NCI-H345 treated with DMSO at 0.1 percent for 48 hours (cell line): ENCODE data around the gene IRF8.

Experiments
- DNase-seq: peaks from one replicate; lab custom pipeline; 2025; ENCODE audit not compliant: unreplicated experiment; lab: John Stamatoyannopoulos, UW

The IRF8 gene

GRCh38 chr16:85912211-85912974 lies 13.4 kb downstream of the IRF8 start:
- DNase-seq = no peak

GRCh38 chr16:85913141-85913601 lies 14.2 kb downstream of the IRF8 start:
- DNase-seq = no peak

DNA sequence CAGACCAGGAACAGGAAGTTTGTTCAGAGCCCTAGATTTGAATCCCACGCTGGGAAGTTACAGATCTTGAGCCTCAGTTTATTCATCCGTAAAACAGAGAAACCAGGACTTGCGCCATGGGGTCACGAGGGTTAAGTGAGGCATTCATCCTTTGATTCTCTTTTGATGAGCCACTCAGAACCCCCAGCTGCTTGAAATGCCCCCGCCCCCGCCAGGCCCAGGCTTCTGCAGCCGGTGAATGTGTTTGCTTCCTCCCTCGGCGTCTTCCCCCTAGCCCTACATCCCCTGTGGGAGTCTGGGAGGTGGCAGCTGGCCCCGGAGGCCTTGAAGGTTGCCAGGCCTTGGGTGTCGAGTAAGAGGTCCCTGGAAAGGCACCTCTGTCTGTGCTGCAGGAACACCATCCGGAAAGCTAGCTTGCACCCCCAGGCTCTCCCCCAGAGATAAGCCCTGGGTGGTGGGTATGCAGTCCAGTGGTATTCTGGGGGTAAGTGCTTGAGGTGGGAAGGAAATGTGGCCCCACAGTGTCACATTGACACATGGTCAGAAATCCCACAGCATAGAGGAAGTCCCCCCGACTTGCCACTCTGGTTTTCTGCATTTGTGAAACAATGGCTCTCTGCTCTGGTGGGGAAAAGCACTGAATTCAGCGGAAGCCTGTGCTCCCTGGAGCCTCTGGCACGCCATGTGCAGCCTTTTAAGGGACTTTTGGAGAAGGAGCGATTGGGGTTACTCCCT lies 14.9 kb downstream of the IRF8 start:
- no peak for DNase-seq

DNA sequence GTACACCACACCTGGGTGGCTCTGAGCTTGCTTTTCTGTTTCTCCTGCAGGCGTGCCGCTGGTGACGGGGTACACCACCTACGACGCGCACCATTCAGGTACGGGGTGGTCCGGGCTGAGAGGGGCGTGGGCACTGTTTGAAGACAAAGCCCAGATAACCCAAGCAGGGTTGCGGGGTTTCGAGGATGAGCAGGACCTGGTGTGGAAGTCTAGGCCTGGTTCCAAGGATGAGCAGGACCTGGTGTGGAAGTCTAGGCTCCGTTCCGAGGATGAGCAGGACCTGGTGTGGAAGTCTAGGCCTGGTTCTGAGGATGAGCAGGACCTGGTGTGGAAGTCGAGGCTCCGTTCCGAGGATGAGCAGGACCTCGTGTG lies 15.4 kb downstream of the IRF8 start:
- DNase-seq = no peak

DNA sequence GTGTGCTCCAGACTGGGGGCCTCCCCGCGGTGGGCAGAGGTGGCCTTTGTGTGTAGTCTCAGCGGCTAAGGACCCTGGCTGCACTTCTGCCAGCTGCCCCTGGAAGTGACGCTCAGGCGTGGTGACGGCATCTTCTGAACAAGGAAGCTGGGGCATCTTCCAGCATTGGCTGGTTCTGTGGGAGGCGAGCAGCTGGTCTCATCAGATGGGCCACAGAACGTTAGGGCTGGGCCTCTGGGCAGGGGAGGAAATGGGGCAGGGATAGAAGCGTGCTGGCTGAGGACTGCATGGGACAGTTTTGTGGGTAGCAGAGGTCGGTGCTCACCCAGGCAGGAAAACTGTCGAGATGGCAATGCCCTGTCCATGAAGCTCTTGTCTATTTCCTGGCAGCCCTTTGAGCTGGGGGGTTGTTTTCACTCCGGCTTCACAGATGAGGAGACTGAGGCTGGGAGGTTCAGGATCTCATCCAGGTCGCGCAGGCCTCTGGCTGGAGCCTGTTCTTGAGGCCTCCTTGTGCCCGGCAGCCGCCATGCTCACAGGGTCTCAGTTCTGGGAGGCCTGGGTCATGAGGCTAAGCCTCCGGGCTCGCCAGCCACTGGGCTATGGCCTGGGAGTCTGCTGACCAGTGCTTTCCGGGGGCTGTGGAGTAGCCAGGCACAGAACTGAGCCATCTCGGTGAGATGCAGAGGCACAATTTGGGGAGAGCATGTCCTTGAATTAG lies 16.3 kb downstream of the IRF8 start:
- DNase-seq = no peak

- no peak for DNase-seq
Observed at GRCh38 chr16:85916141-85916890, 17.4 kb downstream of the IRF8 start.

DNA sequence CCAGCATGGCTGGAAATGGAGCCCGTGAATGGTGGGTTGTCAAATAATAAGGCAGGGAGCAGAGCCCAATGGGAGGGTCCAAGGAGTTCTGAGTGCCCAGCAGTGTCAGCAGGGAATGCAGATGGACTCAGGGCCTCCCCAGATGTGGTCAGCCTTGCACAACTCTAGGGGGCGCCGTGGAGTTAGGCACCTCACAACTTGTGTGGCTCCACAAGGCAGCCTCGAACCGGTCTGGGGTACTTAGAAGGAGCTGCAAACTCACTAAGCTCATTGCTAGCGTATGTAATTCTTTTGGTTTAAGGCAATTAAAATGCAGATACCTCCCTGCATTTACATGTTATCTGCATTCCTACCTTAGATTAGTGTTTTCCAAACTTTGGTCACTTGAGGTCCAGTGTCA lies 18.1 kb downstream of the IRF8 start:
- no peak for DNase-seq

DNA sequence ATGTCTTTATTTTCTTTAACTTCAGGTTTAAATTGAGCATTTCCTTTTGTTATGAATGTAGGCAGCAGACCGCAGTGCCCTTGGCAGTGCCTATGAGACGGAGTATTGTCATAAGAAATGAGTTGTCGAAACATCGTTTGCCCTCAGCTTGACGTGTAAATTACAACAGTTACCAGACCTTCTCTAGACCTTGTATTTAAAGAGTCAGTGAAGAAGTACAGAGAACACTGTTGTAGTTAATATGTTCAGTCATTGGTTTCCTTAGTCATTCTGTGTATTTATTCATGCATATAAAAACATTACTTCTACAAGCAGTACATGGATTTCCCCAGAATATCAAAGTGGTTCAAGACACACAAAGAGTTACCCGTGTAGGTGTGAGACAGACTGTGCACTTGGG lies 19.0 kb downstream of the IRF8 start:
- no peak for DNase-seq

- DNase-seq = no peak
Observed at GRCh38 chr16:85918436-85918835, 19.5 kb downstream of the IRF8 start.

DNA sequence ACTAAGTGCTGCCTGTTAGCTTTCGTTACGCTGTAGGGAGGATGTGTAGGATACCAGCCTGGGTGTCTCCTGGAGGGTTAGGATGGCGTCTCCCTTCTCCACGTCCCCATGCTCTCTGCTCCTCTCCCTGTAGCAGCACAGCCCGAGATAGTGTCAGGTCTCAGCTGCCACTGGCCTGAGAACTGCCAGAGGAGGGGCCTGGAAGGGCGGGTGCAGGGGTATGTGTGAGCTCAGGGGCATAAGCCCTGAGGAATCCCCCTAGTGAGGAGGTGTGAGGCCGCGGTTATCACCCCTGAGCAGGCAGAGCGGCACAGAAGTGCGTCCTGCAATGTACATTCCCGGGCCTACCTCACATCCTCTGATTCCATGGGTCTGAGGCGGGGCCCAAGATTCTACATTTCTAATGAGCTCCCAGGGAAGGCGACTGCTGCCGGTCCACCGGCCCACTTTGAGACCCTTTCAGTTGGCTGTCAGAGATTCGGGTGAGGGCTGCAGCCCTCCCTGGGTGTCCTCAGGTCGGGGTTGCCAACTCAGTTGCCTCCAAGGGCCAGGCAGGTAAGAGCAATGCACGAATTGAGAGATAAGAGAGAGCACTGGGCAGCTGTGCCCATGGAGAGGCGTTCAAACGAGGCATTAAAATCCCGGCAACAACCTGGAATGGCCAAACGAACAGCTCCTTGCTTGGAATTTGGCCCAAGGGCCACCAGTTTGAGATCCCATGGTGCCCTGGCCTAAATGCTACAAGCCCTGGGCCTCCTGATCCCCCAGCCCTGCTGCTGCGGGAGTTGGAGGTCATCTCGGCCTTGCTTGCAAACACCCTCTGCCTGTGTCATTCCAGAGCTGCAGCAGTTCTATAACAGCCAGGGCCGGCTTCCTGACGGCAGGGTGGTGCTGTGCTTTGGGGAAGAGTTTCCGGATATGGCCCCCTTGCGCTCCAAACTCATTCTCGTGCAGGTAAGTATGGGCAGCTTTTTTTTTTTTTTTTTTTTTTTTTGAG lies 20.6 kb downstream of the IRF8 start:
- DNase-seq = no peak

GRCh38 chr16:85921026-85921425 lies 22.1 kb downstream of the IRF8 start:
- no peak for DNase-seq

DNA sequence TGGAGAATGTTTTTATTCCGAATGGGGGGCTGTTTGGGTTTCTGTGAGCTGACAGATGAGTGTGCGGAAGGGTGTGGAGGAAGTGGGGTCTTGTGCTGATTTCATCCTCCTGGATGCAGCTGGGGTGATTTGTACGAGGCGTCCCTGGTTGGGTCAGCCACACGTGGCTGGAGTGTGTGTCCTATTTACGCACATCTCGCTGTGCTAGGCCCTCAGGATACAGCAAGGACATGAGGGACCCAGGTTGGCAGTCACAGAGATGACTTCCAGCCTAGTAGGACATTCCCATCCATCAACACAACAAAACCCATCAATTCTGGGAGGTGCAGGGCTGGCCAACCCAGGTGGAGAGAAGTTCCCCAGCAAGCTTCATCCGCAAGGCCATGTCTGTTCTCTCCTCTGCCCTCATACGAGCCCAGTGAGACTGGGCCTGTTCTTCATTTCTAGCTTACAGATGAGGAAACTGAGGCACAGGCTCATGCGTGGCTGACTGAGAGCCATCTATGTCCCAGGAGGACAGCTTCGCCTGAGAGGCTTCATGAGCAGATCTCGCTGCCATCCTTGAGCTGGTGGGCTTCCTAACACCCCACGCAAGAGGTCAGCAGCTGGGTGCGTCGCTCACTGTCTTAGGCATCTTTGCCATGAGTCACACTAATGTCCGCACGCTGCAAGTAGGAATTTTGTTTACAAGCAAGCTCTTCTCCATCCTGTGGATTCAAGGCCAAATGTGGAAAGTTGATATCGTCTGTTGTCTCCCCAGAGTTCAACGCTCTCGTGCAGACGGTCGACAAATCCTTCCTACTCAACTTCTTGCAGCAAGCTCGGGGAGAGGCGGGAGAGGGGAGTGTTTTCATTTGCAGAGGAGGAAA lies 24.4 kb downstream of the IRF8 start:
- no peak for DNase-seq

GRCh38 chr16:85924675-85925074 lies 25.7 kb downstream of the IRF8 start:
- DNase-seq = no peak

GRCh38 chr16:85926370-85926769 lies 27.4 kb downstream of the IRF8 start:
- DNase-seq = no peak

GRCh38 chr16:85927371-85927770 lies 28.4 kb downstream of the IRF8 start:
- DNase-seq = no peak

- DNase-seq = no peak
Observed at GRCh38 chr16:85927959-85928358, 29.0 kb downstream of the IRF8 start.

DNA sequence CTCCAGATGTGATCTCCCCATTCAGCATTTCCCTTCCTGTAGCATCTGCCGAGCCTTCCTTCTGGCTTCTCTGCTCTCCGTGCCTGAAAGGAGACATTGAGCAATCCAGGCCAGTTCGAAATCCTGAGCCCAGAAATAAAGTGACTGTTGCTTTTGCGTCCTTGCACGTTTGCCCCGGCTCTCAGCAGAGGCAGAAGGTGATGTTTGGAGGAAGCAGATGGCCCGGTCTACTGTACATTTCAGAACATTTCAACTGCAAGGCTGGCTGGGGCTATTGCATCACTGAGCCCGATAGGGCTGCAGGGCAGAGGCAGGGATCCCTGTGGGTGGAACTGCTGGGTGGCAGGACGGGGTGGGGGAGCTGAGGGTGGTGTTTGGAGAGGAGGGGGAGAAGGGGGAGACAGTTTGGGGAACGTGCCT lies 29.4 kb downstream of the IRF8 start:
- DNase-seq = no peak

GRCh38 chr16:85929259-85929721 lies 30.3 kb downstream of the IRF8 start:
- DNase-seq = no peak

DNA sequence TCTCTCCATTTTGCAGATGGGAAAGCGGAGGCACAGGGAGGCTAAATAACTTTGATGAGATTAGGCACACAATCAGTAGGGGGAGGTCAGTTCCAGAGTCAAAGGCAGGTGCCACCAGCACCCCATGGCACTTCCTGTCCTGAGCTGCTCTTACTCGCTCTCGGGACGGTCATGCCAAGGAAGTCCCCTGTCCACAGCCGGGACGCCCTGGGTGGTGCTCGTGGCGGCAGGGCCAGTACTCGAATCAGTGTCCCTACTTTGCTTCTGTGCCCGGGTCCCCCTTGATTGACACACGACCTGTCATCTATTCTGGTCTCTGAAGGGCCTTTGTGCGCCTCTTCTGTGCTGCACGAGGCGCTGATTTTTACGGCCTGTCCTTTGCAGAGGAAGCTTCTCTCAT lies 31.3 kb downstream of the IRF8 start:
- no peak for DNase-seq
